OCI-LY3 (cell line): ENCODE results near the gene TEX50.
"Not testable (repeated sequence)": the region's sequence is repeated elsewhere in the genome, so short reads cannot be mapped to it uniquely, and the experiment has no call there.

ENCODE experiments used
- H2AFZ ChIP-seq: fragments of 200-600, 300-600 bp; shearing (Covaris generic); 2 replicates; pipeline ENCODE4 v1.6.0; 2014; ENCODE audit warnings: antibody characterized with exemption, low read depth, low read length
- H3K27ac ChIP-seq: fragments of 200-600, 300-600 bp; sonication (generic); 2 replicates; pipeline ENCODE4 v1.5.1; 2014; ENCODE audit warnings: mild to moderate bottlenecking, low read length, moderate library complexity, mixed read lengths
- H3K27me3 ChIP-seq: fragments of 200-600, 300-600 bp; sonication (generic); 2 replicates; pipeline ENCODE4 v1.6.1; 2014; ENCODE audit warnings: low read depth, low read length, mixed read lengths
- H3K36me3 ChIP-seq: fragments of 200-600, 300-600 bp; sonication (generic); replicated peaks from 2 replicates; pipeline ENCODE3; 2014; ENCODE audit warnings: low read depth, low read length, mixed read lengths
- H3K4me1 ChIP-seq: fragments of 300-600, 200-600 bp; sonication (generic); 2 replicates; pipeline ENCODE4 v1.6.1; 2014; ENCODE audit warnings: low read length, mixed read lengths
- H3K4me2 ChIP-seq: fragments of 200-600, 300-600 bp; sonication (generic); 2 replicates; pipeline ENCODE4 v1.6.1; 2014; ENCODE audit warnings: low read length, mixed read lengths
- H3K4me3 ChIP-seq: fragments of 300-600, 200-600 bp; sonication (generic); 2 replicates; pipeline ENCODE4 v1.5.1; 2014; ENCODE audit warnings: antibody characterized with exemption, mild to moderate bottlenecking, low read length, moderate library complexity
- H3K79me2 ChIP-seq: fragments of 300-600, 200-600 bp; shearing (Covaris generic); 2 replicates; pipeline ENCODE4 v1.6.1; 2014; ENCODE audit warnings: mild to moderate bottlenecking, low read length, mixed read lengths
- H3K9ac ChIP-seq: fragments of 300-600, 200-600 bp; shearing (Covaris generic); 2 replicates; pipeline ENCODE4 v1.6.0; 2014; ENCODE audit warnings: mild to moderate bottlenecking, low read length, moderate library complexity
- H3K9me3 ChIP-seq: fragments of 200-600, 300-600 bp; shearing (Covaris generic); 2 replicates; pipeline ENCODE4 v1.6.1; 2014; ENCODE audit warnings: low read length, mixed read lengths; ENCODE audit not compliant: insufficient read depth
- H4K20me1 ChIP-seq: fragments of 200-600, 300-600 bp; sonication (generic); 2 replicates; pipeline ENCODE4 v1.6.1; 2016; ENCODE audit warnings: low read length, mixed read lengths; ENCODE audit not compliant: insufficient read depth
- CTCF ChIP-seq: fragments of 200-600, 300-600 bp; sonication (generic); IDR thresholded peaks from 2 replicates; pipeline ENCODE4 v1.5.1; 2014; ENCODE audit warnings: antibody characterized with exemption, low read length, low read depth
- EZH2phosphoT487 ChIP-seq: fragments of 200-600 bp; shearing (Covaris generic); IDR thresholded peaks from 2 replicates; pipeline ENCODE4 v1.6.1; 2018; ENCODE audit warnings: antibody characterized with exemption, mixed run types, low read depth

Gene TEX50

GRCh38 chr1:173601588-173601987 lies 33.5 kb upstream of the TEX50 start:
- Histone ChIP-seq H3K9ac (peak overlapping the region; percentile 46), H4K20me1 (no peaks in the 10 kb centered on the region), H3K4me2 (peak overlapping the region; percentile 86), H3K27me3 (no peaks in the 10 kb centered on the region), H3K36me3 (peaks cover 7% of the 10 kb centered on the region), H3K9me3 (0 out of 2 replicates have a peak, but pooled peaks cover 3% of the 10 kb centered on the region), H2AFZ (peak overlapping the region; percentile 79), H3K4me1 (peaks cover 38% of the 10 kb centered on the region), H3K79me2 (no peaks in the 10 kb centered on the region), H3K4me3 (peak overlapping the region; percentile 62), H3K27ac (peak overlapping the region; percentile 72)
- TF ChIP-seq CTCF (no peak), EZH2phosphoT487 (no peak)

DNA sequence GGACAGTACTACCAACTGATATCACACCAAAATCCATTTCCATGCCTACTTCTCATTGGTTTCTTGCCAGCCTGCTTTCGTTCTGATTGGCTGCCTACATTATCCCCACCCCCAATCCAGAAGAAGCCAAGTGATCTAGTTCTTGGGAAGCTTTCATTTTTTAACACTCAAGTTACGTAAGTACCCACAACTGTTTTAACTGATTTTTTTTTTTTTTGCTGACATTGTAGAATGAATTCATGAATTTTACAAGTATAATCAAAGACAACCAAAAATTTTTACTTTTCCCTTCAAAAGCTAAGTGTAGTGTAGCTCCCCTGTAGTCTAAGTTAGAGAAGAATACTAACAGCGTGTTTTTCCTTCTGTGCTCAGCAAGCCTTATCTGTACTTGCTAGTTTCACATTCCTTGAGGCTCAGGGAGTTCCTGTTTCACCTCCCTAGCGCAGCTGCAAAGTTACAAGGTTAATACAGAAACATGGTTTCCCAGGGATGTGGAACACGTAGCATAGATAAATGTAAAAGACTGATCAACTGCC lies 32.0 kb upstream of the TEX50 start, which contains the start of gene SLC9C2:
TSS of gene SLC9C2 (minus strand) at position 17 of the 536 bp plus-strand sequence. CDS start 1,296 bp downstream, outside the sequence.
- Histone ChIP-seq H3K27ac (peak within 1 kb of the TSS; percentile 72), H3K4me1 (peaks cover 38% of the 10 kb centered on the region), H3K27me3 (no peaks in the 10 kb centered on the region)

GRCh38 chr1:173608503-173609216 lies 26.5 kb upstream of the TEX50 start:
- H3K36me3 ChIP-seq: peaks cover 15% of the 10 kb centered on the region
- H3K9me3 ChIP-seq: peaks cover 8% of the 10 kb centered on the region; the same call in 1 of the 2 replicates
- H4K20me1 ChIP-seq: no peaks in the 10 kb centered on the region
- no peaks in the 10 kb centered on the region for H3K79me2 ChIP-seq
- H3K9ac ChIP-seq: no peak overlapping the region
- no peak overlapping the region for H2AFZ ChIP-seq
- no peak overlapping the region for H3K27ac ChIP-seq
- TF ChIP-seq EZH2phosphoT487 (no peak), CTCF (no peak)
- H3K4me3 ChIP-seq: no peak overlapping the region
- H3K27me3 ChIP-seq: no peaks in the 10 kb centered on the region
- peaks cover 6% of the 10 kb centered on the region for H3K4me1 ChIP-seq
- H3K4me2 ChIP-seq: no peak overlapping the region

More for the DNA sequence above, 32.0 kb upstream of the TEX50 start, which contains the start of gene SLC9C2:
- no peaks in the 10 kb centered on the region for H3K36me3 ChIP-seq
- H3K79me2 ChIP-seq: no peaks in the 10 kb centered on the region
- peak within 1 kb of the TSS; percentile 62 for H3K4me3 ChIP-seq
- H3K9me3 ChIP-seq: no peaks in the 10 kb centered on the region
- peak within 1 kb of the TSS; percentile 46; the same call in 1 of the 2 replicates for H3K9ac ChIP-seq
- peak within 1 kb of the TSS; percentile 43; the same call in 1 of the 2 replicates for H2AFZ ChIP-seq
- H4K20me1 ChIP-seq: no peaks in the 10 kb centered on the region
- TF ChIP-seq CTCF (no peak), EZH2phosphoT487 (no peak)
- H3K4me2 ChIP-seq: peak within 1 kb of the TSS; percentile 86

DNA sequence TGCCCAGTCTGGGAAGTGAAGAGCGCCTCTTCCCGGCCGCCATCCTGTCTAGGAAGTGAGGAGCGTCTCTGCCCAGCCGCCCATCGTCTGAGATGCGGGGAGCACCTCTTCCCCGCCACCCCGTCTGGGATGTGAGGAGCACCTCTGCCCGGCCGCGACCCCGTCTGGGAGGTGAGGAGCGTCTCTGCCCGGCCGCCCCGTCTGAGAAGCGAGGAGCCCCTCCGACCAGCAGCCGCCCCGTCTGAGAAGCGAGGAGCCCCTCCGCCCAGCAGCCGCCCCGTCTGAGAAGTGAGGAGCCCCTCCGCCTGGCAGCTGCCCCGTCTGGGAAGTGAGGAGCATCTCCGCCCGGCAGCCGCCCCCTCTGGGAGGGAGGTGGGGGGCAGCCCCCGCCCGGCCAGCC lies 22.1 kb upstream of the TEX50 start:
- not testable (repeated sequence) for H4K20me1 ChIP-seq, H3K9me3 ChIP-seq, H3K79me2 ChIP-seq, H3K9ac ChIP-seq, H3K27ac ChIP-seq, H3K4me2 ChIP-seq, H2AFZ ChIP-seq, H3K4me3 ChIP-seq, H3K27me3 ChIP-seq
- peaks cover 17% of the 10 kb centered on the region for H3K36me3 ChIP-seq
- H3K4me1 ChIP-seq: peaks cover 13% of the 10 kb centered on the region
